ENCODE measurements around the gene KCNN4.
"Not testable (repeated sequence)": the region's sequence is repeated elsewhere in the genome, so short reads cannot be mapped to it uniquely, and the experiment has no call there.

Gene KCNN4

GRCh38 chr19:43780706-43781525, at the start of gene KCNN4:
Gene KCNN4 (minus strand): TSS chr19:43780973. CDS start chr19:43780861, 112 bp downstream.
- DNase-seq (ENCODE audit: low read depth) = peak; percentile 74

DNA sequence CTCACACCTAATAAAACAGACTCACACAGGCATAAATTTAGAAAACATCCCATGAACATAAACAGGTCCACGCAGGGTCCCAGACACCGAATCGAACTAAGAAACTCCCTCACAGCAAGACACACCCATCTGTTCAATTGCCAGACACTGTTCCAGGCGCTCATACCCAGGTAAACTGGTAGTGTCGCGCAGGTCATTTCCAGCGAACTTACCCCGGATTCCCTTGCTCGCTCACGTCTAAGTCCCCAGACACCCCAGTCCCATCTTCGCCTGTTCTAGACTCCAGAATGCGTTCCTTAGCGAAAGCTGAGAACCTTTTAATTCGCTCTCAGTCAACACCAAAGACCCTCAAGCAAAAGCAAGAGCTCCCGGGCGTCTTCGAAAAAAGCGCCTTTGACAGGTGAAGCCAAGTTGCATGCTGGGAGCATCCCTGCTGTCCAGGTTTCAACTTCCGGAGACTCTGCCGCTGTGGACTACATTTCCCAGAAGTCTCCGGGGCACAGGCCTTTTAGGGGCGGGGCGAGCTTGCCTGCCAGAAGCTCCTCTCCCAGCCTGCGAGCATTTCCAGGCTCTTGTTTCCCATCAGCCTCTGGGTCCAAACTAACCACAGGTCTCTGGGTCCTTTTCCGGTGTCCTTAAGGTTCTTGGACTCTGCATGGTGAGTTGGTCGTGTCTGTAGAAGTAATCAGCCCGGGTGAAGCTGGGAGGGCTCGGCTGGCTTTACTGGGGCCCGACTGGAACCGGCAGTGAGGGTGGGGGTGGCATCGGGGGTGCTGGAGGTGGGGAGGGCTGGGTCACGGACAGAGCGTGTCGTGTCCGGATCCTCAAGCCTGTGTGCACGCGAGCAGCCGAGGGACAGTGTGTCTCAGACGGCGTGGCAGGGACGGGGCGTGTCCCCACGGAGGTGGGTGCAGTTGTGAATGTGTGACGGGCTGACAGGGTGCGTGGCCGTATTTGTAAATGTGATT, 46.3 kb upstream of the KCNN4 start, which contains the start of gene ZNF283:
ZNF283 (plus strand) TSS at position 535 of the 968 bp plus-strand sequence. CDS start 6,184 bp downstream, outside the sequence.
- peak; percentile 79 for DNase-seq (ENCODE audit: low read depth)

GRCh38 chr19:43824572-43824971, 43.8 kb upstream of the KCNN4 start:
- not testable (repeated sequence) for DNase-seq (ENCODE audit: low read depth)

GRCh38 chr19:43823856-43824255, 43.1 kb upstream of the KCNN4 start:
- not testable (repeated sequence) for DNase-seq (ENCODE audit: low read depth)

- DNase-seq (ENCODE audit: low read depth) = no peak
These were observed 40.1 kb upstream of the KCNN4 start for GRCh38 chr19:43820884-43821215.

- no peak for DNase-seq (ENCODE audit: low read depth)
These were observed 39.5 kb upstream of the KCNN4 start for GRCh38 chr19:43820098-43820883.

DNA sequence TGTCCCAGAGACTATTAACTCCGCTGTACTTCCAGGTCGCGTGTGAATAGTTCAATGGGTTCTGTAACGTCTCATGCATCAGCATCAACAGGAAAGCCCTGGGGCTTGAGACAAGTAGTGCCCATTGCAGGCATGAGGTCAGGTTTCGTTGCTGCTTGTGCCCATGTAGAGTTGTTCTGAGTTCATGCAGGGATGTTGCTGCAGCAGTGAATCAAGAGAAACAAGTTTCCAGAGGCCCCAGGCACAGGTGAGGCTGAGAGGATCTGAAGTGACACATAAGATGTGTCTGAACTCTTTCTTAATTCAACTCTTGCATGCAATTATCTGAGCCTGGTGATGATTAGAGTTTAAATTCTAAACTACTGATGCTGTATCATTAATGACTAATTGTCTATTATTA, 37.7 kb upstream of the KCNN4 start:
- DNase-seq (ENCODE audit: low read depth) = no peak

- not testable (repeated sequence) for DNase-seq (ENCODE audit: low read depth)
These were observed 36.7 kb upstream of the KCNN4 start for GRCh38 chr19:43817454-43817853.

DNA sequence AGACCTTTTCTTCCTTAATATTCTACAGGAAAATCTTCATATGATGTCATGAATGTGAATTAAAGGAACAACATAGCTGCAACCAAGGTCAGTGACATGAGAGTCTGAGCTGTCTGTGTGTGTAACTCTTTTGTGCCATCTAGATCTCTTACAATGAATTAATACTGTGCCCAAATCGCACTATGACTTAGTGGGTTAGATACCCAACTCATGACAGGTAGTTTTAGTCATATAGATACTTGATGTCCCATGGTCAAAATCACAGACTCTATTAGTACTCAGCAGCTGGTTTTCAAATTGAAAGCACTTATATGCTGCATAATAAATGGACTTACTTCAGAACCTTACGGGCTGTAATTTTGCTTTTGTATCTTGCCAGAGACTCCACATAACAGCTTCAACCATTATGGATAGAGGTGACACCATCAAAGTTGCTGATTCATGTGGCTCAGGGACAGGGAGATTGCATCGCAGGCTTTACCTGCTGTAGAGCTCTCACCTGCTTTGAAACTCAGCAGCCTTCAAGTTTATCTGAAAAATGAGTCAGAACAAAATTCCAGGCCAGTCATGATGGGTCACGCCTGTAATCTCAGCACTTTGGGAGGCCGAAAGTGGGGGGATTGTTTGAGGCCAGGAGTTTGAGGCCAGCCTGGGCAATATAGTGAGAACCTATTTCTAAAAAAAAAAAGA, 34.0 kb upstream of the KCNN4 start:
- DNase-seq (ENCODE audit: low read depth) = no peak

- no peak for DNase-seq (ENCODE audit: low read depth)
These were observed 31.9 kb upstream of the KCNN4 start for GRCh38 chr19:43812688-43813087.

- no peak for DNase-seq (ENCODE audit: low read depth)
These were observed 31.5 kb upstream of the KCNN4 start for GRCh38 chr19:43812259-43812658.

GRCh38 chr19:43811837-43812236, 31.1 kb upstream of the KCNN4 start:
- no peak for DNase-seq (ENCODE audit: low read depth)

DNA sequence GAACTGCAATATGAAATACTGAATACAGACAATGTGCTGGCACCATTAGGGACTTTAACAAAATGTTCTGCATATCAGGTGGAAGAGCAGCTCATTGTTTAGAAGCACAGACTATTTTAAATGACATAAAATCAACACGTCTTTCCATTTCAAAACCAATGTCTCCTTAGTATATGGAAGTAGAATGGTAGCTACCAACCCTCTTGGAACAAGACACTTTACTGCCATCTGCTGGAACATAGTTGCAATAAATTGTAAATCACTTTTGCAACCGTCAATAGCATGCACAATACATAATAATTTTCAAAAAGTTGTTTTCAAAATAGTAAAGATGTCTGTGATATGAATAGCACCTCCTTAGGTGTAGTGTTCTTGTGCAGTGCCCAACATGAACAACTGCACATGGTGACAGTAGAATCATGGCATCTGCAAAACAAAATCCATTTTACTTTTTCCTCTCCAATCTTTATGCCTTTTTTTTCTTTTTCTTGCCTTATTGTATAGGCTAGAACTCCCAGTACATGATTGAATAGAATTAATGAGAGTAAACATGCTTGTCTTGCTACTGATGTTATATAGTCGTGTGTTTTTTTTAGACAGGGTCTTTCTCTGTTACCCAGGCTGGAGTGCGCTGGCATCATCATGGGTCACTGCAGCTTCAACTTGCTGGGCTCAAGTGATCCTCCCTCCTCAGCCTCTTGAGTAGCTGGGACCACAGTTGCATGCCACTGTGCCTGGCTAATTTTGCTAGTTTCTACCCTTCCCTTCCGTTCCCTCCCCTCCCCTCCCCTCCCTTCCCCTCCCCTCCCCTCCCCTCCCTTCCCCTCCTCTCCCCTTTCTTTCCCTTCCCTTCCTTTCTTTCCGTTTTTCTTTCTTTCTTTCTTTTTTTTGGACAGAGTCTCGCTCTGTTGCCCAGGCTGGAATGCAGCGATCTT, 29.3 kb upstream of the KCNN4 start:
- DNase-seq (ENCODE audit: low read depth) = no peak

DNA sequence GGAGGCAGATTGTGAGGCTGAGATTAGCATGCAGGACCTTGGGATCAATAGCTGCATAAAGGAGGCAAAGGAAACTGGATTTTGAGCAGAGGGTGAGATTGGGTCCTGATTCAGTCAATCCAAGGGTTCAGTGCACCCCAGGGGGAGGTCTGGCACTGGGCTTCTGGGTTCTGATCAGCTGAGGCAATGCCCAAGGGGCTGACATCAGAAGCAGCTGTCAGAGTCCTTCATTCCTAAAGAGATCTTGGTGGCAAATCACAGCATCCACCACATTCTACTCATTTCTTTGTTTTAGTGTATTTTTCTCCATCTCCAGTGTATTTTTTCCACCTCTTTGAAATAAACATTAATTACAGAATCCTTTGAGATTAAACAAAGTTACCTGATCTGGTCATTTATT, 26.9 kb upstream of the KCNN4 start:
- DNase-seq (ENCODE audit: low read depth) = no peak

DNA sequence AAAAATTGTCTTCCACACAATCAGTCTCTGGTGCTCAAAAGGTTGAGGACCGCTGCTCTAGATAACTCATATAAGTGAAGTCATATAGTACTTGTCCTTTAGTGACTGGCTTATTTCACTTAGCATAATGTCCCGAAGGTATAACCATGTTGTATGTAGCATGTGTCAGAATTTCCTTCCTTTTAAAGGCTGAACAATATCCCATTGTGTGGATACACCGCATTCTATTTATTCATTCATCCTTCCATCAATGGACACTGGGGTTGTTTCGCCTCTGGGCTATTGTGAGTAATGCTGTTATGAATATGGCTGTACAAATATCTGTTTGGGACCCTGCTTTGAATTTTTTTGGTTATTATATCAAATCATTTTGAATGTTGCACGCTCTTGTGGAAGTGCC, 26.1 kb upstream of the KCNN4 start:
- no peak for DNase-seq (ENCODE audit: low read depth)

DNA sequence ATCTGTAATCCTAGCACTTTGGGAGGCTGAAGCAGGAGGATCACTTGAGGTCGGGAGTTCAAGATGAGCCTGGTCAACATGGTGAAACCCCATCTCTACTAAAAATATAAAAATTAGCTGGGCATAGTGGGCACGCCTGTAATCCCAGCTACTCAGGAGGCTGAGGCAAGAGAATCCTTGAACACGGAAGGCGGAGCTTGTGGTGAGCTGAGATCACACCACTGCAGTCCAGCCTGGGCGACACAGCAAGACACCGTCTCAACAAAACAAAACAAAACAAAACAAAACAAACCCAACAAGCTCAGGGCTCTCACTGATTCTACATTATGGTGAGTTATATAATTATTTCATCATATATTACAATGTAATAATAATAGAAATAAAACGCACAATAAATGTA, 25.6 kb upstream of the KCNN4 start:
- not testable (repeated sequence) for DNase-seq (ENCODE audit: low read depth)

- no peak for DNase-seq (ENCODE audit: low read depth)
These were observed 23.7 kb upstream of the KCNN4 start for GRCh38 chr19:43804432-43804831.

DNA sequence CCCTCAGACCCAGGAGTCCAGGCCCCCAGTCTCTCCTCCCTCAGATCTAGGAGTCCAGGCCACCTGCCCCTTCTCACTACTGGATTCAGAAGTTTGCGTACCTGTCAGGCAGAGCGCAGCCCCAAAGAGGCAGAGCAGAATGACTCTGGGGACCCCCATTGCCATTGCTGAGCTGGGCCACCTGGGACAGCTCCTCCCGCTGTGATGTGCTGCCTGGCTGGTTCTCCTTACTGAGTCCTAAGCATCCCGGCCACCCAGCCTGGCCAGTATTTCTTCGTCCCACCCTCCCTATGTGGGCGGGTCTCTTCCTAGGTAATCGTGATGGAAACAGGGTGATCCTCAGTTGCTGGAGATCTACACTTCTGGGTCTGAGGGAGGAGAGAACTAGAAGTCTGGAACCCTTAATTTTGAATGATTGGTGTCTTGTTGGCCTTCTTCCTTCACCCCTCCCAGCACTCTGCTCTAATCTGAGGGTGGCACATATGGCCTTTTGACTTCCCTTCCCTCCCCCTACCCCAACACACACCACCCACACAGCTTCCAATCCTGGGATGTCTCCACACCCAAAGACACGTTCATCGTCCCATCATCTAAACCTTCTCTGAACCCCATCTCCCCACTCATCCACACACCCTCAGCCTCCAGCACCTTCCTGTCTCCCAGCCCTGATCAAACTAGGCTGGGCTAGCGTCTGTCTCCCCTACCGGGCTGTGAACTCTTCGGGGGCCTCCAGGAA, 21.6 kb upstream of the KCNN4 start, which contains the start of gene LYPD5:
LYPD5 (minus strand) TSS at position 232 of the 736 bp plus-strand sequence; CDS start at position 165, 67 bp downstream.
- DNase-seq (ENCODE audit: low read depth) = no peak

DNA sequence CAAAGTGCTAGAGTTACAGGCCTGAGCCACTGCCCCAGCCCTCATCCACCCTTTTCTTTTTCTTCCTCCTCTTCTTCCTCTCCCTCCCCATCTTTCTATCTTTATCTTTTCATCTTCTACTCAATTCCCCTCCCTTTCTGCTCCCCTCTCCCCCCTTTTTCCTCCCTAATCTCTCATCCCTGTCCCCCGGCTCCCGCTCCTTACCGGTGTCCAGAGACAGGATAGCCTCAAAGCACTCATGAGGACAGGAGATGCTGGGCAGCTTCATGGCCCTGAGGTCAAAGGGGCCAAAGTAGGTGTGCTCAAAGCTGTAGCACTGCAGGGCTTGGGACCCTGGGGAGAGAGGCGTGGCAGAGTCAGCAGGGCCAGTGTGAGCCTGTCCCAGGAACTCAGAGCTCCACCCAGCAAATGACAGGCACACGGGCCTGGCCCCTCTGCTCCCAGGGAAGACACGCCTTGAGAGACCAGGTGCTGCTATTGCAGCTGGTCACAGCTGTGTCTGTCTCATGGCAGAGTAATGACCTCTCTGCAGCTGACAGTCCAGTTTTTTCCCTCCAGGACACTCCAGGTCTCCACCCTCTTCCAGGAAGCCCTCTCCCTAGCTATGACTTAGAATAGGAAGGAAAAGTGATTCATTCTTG, 18.8 kb upstream of the KCNN4 start:
- DNase-seq (ENCODE audit: low read depth) = no peak

Measured in activated T-cell treated with anti-CD3 and anti-CD28 coated beads for 48 hours (primary cell).